GM12872 (cell line): Measurements from ENCODE around the gene POLE2.

Source experiments
- TF ChIP-seq, protein P1 (sequence below): IDR thresholded peaks from 3 replicates; pipeline ENCODE4 v1.5.1; 2011; ENCODE audit warnings: low read depth, mild to moderate bottlenecking, low read length, moderate library complexity; ENCODE audit not compliant: insufficient read depth

Gene POLE2

DNA sequence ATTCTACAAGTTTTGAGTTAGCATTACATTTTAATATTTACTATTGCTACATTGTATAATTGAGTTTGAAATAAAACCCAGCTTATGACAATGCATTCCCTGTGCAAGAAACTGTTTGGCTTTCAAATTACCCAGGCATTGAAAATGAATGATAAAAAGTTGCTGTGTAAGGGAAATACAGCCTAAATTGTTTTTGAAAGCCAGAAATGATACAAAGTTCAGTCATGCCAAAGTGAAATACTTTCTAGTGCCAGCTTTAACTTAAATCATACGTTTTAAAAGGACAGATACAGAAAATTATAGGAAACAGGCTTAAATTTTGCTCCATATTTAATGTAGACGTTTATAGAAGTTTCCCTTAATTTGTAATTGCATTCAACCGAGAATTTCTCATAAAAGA lies 64.6 kb downstream of the POLE2 start:
- TF ChIP-seq, protein P1, sequence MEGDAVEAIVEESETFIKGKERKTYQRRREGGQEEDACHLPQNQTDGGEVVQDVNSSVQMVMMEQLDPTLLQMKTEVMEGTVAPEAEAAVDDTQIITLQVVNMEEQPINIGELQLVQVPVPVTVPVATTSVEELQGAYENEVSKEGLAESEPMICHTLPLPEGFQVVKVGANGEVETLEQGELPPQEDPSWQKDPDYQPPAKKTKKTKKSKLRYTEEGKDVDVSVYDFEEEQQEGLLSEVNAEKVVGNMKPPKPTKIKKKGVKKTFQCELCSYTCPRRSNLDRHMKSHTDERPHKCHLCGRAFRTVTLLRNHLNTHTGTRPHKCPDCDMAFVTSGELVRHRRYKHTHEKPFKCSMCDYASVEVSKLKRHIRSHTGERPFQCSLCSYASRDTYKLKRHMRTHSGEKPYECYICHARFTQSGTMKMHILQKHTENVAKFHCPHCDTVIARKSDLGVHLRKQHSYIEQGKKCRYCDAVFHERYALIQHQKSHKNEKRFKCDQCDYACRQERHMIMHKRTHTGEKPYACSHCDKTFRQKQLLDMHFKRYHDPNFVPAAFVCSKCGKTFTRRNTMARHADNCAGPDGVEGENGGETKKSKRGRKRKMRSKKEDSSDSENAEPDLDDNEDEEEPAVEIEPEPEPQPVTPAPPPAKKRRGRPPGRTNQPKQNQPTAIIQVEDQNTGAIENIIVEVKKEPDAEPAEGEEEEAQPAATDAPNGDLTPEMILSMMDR: no peak

DNA sequence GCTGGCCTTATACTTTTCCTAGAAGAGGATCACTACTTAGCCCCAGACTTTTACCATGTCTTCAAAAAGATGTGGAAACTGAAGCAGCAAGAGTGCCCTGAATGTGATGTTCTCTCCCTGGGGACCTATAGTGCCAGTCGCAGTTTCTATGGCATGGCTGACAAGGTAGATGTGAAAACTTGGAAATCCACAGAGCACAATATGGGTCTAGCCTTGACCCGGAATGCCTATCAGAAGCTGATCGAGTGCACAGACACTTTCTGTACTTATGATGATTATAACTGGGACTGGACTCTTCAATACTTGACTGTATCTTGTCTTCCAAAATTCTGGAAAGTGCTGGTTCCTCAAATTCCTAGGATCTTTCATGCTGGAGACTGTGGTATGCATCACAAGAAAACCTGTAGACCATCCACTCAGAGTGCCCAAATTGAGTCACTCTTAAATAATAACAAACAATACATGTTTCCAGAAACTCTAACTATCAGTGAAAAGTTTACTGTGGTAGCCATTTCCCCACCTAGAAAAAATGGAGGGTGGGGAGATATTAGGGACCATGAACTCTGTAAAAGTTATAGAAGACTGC lies 65.9 kb downstream of the POLE2 start:
- TF ChIP-seq, protein P1: no peak

DNA sequence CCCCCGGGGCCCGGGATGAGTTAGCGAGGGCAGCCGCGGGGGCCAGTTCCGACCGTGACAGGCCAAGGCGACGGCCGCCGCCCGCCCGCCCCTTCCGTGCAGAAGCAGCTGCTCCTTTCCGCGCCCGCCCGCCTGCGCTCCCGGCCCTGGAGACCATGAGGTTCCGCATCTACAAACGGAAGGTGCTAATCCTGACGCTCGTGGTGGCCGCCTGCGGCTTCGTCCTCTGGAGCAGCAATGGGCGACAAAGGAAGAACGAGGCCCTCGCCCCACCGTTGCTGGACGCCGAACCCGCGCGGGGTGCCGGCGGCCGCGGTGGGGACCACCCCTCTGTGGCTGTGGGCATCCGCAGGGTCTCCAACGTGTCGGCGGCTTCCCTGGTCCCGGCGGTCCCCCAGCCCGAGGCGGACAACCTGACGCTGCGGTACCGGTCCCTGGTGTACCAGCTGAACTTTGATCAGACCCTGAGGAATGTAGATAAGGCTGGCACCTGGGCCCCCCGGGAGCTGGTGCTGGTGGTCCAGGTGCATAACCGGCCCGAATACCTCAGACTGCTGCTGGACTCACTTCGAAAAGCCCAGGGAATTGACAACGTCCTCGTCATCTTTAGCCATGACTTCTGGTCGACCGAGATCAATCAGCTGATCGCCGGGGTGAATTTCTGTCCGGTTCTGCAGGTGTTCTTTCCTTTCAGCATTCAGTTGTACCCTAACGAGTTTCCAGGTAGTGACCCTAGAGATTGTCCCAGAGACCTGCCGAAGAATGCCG lies 66.7 kb downstream of the POLE2 start:
- TF ChIP-seq, protein P1: no peak

DNA sequence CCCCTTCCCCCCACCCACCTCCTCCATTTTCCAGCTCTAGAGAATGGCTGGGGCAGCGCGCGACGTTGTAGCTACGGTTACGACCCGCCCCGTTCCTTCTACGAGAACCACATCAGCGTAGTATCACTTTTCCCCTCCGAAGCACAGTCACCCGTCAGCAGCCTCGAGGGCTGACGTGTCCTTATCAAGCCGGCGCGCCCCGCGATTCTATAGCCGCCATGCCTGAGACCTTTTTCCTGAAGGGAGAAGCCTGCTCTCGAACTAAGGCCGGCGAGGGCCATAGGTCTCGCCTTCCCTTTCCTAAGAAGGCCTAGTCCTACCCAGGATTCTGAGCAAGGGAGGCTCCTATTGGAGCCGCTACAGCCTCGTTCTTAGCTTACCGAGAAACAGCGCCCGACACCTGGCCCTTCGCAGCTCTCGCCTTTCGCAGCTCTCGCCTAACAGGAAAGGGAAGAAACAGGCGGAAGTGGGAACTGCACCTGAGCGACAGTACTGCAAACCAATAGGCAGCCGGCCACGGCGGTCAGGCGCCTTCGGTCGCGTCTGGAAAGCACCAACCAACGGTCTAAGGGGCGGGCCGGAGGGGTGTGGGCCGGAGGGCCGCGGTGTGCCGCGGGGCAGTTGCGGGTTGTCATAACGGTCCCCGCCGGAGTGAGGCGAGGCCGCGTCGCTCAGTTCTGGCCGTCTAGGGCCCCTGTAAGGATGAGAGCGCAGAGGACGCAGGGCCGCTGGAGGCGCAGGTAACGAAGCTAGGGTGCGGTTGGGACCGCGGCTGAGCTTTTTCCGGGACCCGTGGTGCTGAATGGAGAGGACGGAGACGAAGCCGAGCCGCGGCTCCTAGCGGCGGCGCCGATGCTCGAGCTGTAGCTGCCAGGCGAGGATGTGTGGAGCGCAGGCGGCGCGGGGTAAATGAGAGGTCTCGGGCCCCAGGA lies 67.6 kb downstream of the POLE2 start, which contains the start of the genes MGAT2 and RPL36AL:
MGAT2 (plus strand) TSS at position 618 of the 932 bp plus-strand sequence. CDS start 470 bp downstream, outside the sequence.
RPL36AL (minus strand) TSS at position 445 of the 932 bp plus-strand sequence. CDS start 1,522 bp downstream, outside the sequence.
- TF ChIP-seq, protein P1: peak; percentile 28; the same call in 1 of the 3 replicates

DNA sequence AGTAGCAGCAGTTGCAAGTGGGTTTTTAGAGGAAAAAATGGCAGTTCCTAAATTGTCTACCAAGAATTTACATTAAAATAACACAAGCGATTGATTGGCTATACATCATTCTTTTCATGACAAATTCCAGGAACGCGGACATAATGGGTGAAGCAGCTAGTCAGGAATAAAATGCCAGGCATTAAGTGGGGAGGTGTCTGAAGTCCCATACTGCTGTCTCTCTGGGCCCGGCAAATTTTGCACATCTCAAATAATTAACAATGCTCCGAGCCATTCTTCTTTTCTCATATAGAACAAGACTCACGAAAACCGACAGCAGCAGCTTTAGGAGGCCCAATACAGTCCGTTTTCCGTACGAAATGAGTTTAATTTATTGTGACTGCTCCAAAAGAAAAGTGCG lies 68.3 kb downstream of the POLE2 start:
- TF ChIP-seq, protein P1: no peak

DNA sequence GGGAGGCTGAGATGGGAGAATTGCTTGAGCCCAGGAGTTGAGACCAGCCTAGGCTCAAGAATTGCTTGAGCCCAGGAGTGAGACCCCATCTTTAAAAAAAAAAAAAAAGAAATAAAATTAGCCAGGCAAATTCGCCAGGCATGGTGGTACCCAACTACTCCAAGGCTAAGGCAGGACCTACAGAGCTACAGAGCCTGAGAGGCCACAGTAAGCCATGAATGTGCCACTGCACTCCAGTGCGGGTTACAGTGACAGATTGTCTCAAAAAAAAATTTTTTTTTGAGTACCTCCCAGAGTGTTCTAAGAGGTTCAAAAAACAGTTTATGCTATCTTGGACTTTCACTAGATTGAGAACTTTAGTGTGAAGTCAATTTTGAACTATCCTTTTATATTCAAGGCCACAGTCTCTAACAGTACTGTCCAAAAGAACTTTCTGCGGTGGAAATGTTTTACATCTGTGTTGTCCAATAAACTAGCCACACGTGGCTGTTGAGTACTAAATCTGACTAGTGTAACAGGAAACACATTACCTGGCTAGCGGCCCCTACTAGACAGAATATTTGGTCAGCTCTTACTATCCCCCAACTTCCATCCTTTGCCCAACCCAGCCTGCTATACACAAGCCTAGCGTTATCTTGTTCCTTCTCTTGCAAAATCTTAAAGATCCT lies 70.0 kb downstream of the POLE2 start:
- TF ChIP-seq, protein P1: no peak
